HepG2 (cell line): ENCODE data around the gene KSR1. TPM values are rescaled to one million over a fixed set of nuclear protein-coding genes. Genes with fewer than 3 reads are reported as not detected.

ENCODE experiments used
- EEA1 ChIP-seq: sonication (generic); formaldehyde crosslinking; IDR thresholded peaks from 2 replicates; pipeline ENCODE4 v1.5.1; 2020; ENCODE audit warnings: mild to moderate bottlenecking, missing genetic modification reagents, borderline replicate concordance
- ETS1 ChIP-seq: sonication (generic); formaldehyde crosslinking; IDR thresholded peaks from 2 replicates; pipeline ENCODE4 v1.4.0; 2020; ENCODE audit warnings: missing genetic modification reagents
- FOXP4 ChIP-seq: sonication (generic); formaldehyde crosslinking; IDR thresholded peaks from 2 replicates; pipeline ENCODE4 v1.4.0; 2020; ENCODE audit warnings: missing genetic modification reagents
- GMEB1 ChIP-seq: sonication (generic); formaldehyde crosslinking; IDR thresholded peaks from 2 replicates; pipeline ENCODE4 v1.5.1; 2020; ENCODE audit warnings: missing genetic modification reagents, mild to moderate bottlenecking, borderline replicate concordance
- NFYC ChIP-seq: IDR thresholded peaks from 2 replicates; pipeline ENCODE4 v1.6.1; 2016; ENCODE audit warnings: missing genetic modification reagents, missing compliant biosample characterization
- PAF1 ChIP-seq: IDR thresholded peaks from 2 replicates; pipeline ENCODE4 v1.6.1; 2016; ENCODE audit warnings: missing genetic modification reagents, missing compliant biosample characterization
- POLR2A ChIP-seq, 2 experiments: IDR thresholded peaks; 2 replicates each; pipeline ENCODE4 v1.6.1; 2011; ENCODE audit warnings: low read depth in 2 of 2, low read length in 2 of 2, mild to moderate bottlenecking in 1 of 2, moderate library complexity in 1 of 2; ENCODE audit not compliant: insufficient read depth in 1 of 2
- SNAPC5 ChIP-seq: sonication (generic); formaldehyde crosslinking; IDR thresholded peaks from 2 replicates; pipeline ENCODE4 v1.8.1; 2023; ENCODE audit warnings: mild to moderate bottlenecking, missing genetic modification reagents, borderline replicate concordance
- ZBTB33 ChIP-seq: sonication (generic); formaldehyde crosslinking; IDR thresholded peaks from 2 replicates; pipeline ENCODE4 v1.4.0; 2020; ENCODE audit warnings: missing genetic modification reagents
- ZBTB7A ChIP-seq: sonication (generic); formaldehyde crosslinking; IDR thresholded peaks from 2 replicates; pipeline ENCODE4 v1.8.0; 2022; ENCODE audit warnings: mild to moderate bottlenecking, missing genetic modification reagents
- ZNF121 ChIP-seq: sonication (generic); formaldehyde crosslinking; IDR thresholded peaks from 2 replicates; pipeline ENCODE4 v1.5.0; 2020; ENCODE audit warnings: mild to moderate bottlenecking, missing genetic modification reagents
- ZNF24 ChIP-seq: fragments of 450-650 bp; IDR thresholded peaks from 2 replicates; pipeline ENCODE4 v1.6.1; 2017; ENCODE audit warnings: antibody characterized with exemption, mild to moderate bottlenecking
- ZNF318 ChIP-seq: sonication (generic); formaldehyde crosslinking; IDR thresholded peaks from 2 replicates; pipeline ENCODE4 v1.4.0; 2020; ENCODE audit warnings: mild to moderate bottlenecking, missing genetic modification reagents
- ZSCAN31 ChIP-seq: sonication (generic); formaldehyde crosslinking; IDR thresholded peaks from 2 replicates; pipeline ENCODE4 v1.5.0; 2020; ENCODE audit warnings: low read depth, mild to moderate bottlenecking, missing genetic modification reagents
- polyA plus RNA-seq, 8 experiments: library from polyadenylated mRNA; depleted of rRNA in 3 of 8; stranded (reverse) in 7 of 8; unstranded in 1 of 8; fragments of >200 nt; fragmentation: Illumina TruSeq in 4 of 8; extraction: Trizol in 4 of 8; gene quantifications; 2 replicates each; pipeline versions ENCODE4 v1.2.1 to v1.2.3, GENCODE V29; 2011 to 2016; ENCODE audit warnings: low read depth in 4 of 8, missing spikeins in 1 of 8, mixed read lengths in 1 of 8; ENCODE audit not compliant: insufficient read depth in 1 of 8
- total RNA-seq, 5 experiments: library from RNA; depleted of rRNA; stranded (reverse); fragments of >200 nt; fragmentation: Illumina TruSeq; extraction: Trizol; gene quantifications; 2 replicates each; pipeline ENCODE4 v1.2.3, GENCODE V29; 2016; ENCODE audit warnings: low read depth in 1 of 5

The KSR1 gene
- total and polyA plus RNA-seq, 2 of the 13 experiments (the other 11 are each of a cell fraction or from before 2014, with no cell fraction given), result 10.1 to 16.6 TPM

GRCh38 chr17:27520491-27521185 lies 64.4 kb downstream of the KSR1 start (continued):
- TF ChIP-seq ZBTB33 (no peak), FOXP4 (CRISPR knock-in tag) (peak; percentile 59; the same call in 1 of the 2 replicates), NFYC (CRISPR knock-in tag) (no peak), ZNF318 (CRISPR knock-in tag) (no peak), ZNF121 (CRISPR knock-in tag) (no peak), POLR2A (IDR thresholded peaks at IDR 0.05; ENCODE audit: insufficient read depth in 1 of 2, low read depth in 2 of 2, low read length in 2 of 2) (no peak), SNAPC5 (CRISPR knock-in tag) (no peak), ZSCAN31 (peak; percentile 73; the same call in 1 of the 2 replicates), ZBTB7A (CRISPR knock-in tag) (no peak), ZNF24 (no peak), EEA1 (CRISPR knock-in tag) (no peak), PAF1 (no peak), ETS1 (CRISPR knock-in tag) (no peak), GMEB1 (CRISPR knock-in tag) (no peak)
